Endothelial cell (in vitro differentiated cells): ENCODE results near the gene PIP4K2C. TPM values are rescaled to one million over a fixed set of nuclear protein-coding genes. Genes with fewer than 3 reads are reported as not detected.
A peak's percentile ranks its signal among the peaks of the same experiment; 100 is the strongest.

Source experiments
- DNase-seq: peaks from one replicate; pipeline ENCODE4 v3.0.0; 2021; ENCODE audit warnings: low spot score
- H3K27ac Mint-ChIP-seq: one replicate; pipeline ENCODE4 v1.8.0; 2021; ENCODE audit warnings: mixed read lengths, inconsistent platforms; ENCODE audit not compliant: unreplicated experiment
- H3K27me3 Mint-ChIP-seq: one replicate; pipeline ENCODE4 v1.8.0; 2021; ENCODE audit warnings: mild to moderate bottlenecking, moderate library complexity, mixed read lengths, inconsistent platforms; ENCODE audit not compliant: unreplicated experiment
- H3K36me3 Mint-ChIP-seq: one replicate; pipeline ENCODE4 v1.8.0; 2021; ENCODE audit warnings: mild to moderate bottlenecking, low read depth, mixed read lengths, inconsistent platforms; ENCODE audit not compliant: unreplicated experiment
- H3K4me1 Mint-ChIP-seq: one replicate; pipeline ENCODE4 v1.8.0; 2021; ENCODE audit warnings: mild to moderate bottlenecking, mixed read lengths, inconsistent platforms; ENCODE audit not compliant: unreplicated experiment
- H3K4me3 Mint-ChIP-seq: one replicate; pipeline ENCODE4 v1.8.0; 2021; ENCODE audit warnings: mild to moderate bottlenecking, mixed read lengths, inconsistent platforms; ENCODE audit not compliant: unreplicated experiment
- H3K9me3 Mint-ChIP-seq: one replicate; pipeline ENCODE4 v1.8.0; 2021; ENCODE audit warnings: mixed read lengths, inconsistent platforms; ENCODE audit not compliant: unreplicated experiment
- total RNA-seq: library from RNA; stranded (reverse); fragmentation: NEBNext Ultra II Directional; extraction: Animal tissue kit (Norgen Biotek cat#: 25700); gene quantifications from one replicate; pipeline ENCODE4 v1.2.1, GENCODE V29; 2021; ENCODE audit not compliant: unreplicated experiment
- TF ChIP-seq, protein P1 (sequence below): fragments of 200-600 bp; sonication (generic); IDR thresholded peaks from one replicate; pipeline ENCODE4 v1.5.0; 2021; ENCODE audit warnings: antibody characterized with exemption; ENCODE audit not compliant: unreplicated experiment

Gene PIP4K2C
- total RNA-seq, 1 donor from 2014 or later = 18.5 TPM

DNA sequence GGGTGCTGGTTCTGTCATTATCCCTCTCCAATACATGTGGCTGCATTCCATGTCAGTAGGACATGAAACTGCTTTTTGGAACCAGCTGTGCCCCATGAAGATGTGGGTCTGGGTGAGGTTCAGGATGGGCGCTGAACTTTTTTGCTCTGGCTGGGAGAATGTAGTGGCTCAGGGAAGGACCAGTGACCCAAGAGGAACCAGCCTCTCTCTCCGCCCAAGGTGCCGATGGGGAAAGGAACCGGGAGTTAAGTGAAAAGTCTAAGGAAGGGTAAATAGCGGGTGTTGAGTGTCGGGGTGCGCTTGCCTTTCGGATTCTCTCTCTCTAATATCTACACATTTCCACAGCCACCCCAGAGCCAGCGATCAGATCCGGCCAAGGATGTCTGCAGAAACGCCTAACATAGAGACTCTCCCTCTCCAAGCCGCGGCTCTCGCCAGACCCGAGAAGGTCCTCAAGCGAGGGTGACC is 28.0 kb downstream of the PIP4K2C start:
- peaks cover 50% of the 10 kb centered on the region for H3K27me3 Mint-ChIP-seq
- peak; percentile 20 for DNase-seq
- TF ChIP-seq, protein P1, sequence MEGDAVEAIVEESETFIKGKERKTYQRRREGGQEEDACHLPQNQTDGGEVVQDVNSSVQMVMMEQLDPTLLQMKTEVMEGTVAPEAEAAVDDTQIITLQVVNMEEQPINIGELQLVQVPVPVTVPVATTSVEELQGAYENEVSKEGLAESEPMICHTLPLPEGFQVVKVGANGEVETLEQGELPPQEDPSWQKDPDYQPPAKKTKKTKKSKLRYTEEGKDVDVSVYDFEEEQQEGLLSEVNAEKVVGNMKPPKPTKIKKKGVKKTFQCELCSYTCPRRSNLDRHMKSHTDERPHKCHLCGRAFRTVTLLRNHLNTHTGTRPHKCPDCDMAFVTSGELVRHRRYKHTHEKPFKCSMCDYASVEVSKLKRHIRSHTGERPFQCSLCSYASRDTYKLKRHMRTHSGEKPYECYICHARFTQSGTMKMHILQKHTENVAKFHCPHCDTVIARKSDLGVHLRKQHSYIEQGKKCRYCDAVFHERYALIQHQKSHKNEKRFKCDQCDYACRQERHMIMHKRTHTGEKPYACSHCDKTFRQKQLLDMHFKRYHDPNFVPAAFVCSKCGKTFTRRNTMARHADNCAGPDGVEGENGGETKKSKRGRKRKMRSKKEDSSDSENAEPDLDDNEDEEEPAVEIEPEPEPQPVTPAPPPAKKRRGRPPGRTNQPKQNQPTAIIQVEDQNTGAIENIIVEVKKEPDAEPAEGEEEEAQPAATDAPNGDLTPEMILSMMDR = no peak
- H3K4me1 Mint-ChIP-seq = peaks cover 37% of the 10 kb centered on the region
- peak overlapping the region; percentile 14 for H3K27ac Mint-ChIP-seq
- peaks cover 45% of the 10 kb centered on the region for H3K36me3 Mint-ChIP-seq
- H3K9me3 Mint-ChIP-seq = no peaks in the 10 kb centered on the region
- peak overlapping the region; percentile 83 for H3K4me3 Mint-ChIP-seq

- Mint-ChIP-seq H3K4me3 (peak overlapping the region; percentile 83), H3K9me3 (no peaks in the 10 kb centered on the region), H3K36me3 (peaks cover 39% of the 10 kb centered on the region), H3K27me3 (peaks cover 56% of the 10 kb centered on the region), H3K4me1 (peaks cover 38% of the 10 kb centered on the region), H3K27ac (no peak overlapping the region)
- TF ChIP-seq, protein P1 = no peak
- peak; percentile 31 for DNase-seq
These were observed 28.6 kb downstream of the PIP4K2C start for GRCh38 chr12:57619434-57620244.

- TF ChIP-seq, protein P1 = no peak
- H3K27me3 Mint-ChIP-seq = peaks cover 59% of the 10 kb centered on the region
- H3K9me3 Mint-ChIP-seq = no peaks in the 10 kb centered on the region
- H3K27ac Mint-ChIP-seq = no peak overlapping the region
- H3K4me3 Mint-ChIP-seq = peak overlapping the region; percentile 80
- peaks cover 38% of the 10 kb centered on the region for H3K4me1 Mint-ChIP-seq
- peaks cover 33% of the 10 kb centered on the region for H3K36me3 Mint-ChIP-seq
- no peak for DNase-seq
These were observed 29.4 kb downstream of the PIP4K2C start for GRCh38 chr12:57620245-57620935.

GRCh38 chr12:57620936-57621496 is 30.0 kb downstream of the PIP4K2C start:
- Mint-ChIP-seq H3K4me3 (peak overlapping the region; percentile 69), H3K36me3 (peaks cover 27% of the 10 kb centered on the region), H3K27me3 (peaks cover 59% of the 10 kb centered on the region), H3K9me3 (no peaks in the 10 kb centered on the region), H3K4me1 (peaks cover 38% of the 10 kb centered on the region), H3K27ac (no peak overlapping the region)
- TF ChIP-seq, protein P1 = no peak
- peak; percentile 23 for DNase-seq
